Astrocyte (in vitro differentiated cells and primary cell): Measurements from ENCODE around the gene CEP104. TPM values are rescaled to one million over a fixed set of nuclear protein-coding genes. Genes with fewer than 3 reads are reported as not detected.

ENCODE experiments used
- DNase-seq: peaks from one replicate; pipeline ENCODE4 v3.0.0-alpha.2; 2010; ENCODE audit warnings: low read depth
- FAIRE-seq: peaks from 2 replicates; lab custom pipeline; 2011; peaks lifted over from hg19 to GRCh38; lab: Jason Lieb, UNC
- H2AFZ ChIP-seq: 2 replicates; pipeline ENCODE4 v1.6.0; 2012; ENCODE audit warnings: low read depth, low read length, inconsistent platforms
- H3K27ac ChIP-seq: 2 replicates; pipeline ENCODE4 v1.5.1; 2011; ENCODE audit warnings: low read depth, low read length, inconsistent platforms
- H3K27me3 ChIP-seq: 2 replicates; pipeline ENCODE4 v1.6.0; 2011; ENCODE audit warnings: low read length, inconsistent platforms; ENCODE audit not compliant: insufficient read depth
- H3K36me3 ChIP-seq: 2 replicates; pipeline ENCODE4 v1.5.1; 2011; ENCODE audit warnings: low read length, inconsistent platforms; ENCODE audit not compliant: insufficient read depth
- H3K4me1 ChIP-seq: 2 replicates; pipeline ENCODE4 v1.5.1; 2011; ENCODE audit warnings: low read length, inconsistent platforms; ENCODE audit not compliant: insufficient read depth
- H3K4me2 ChIP-seq: 2 replicates; pipeline ENCODE4 v1.6.0; 2012; ENCODE audit warnings: low read length, inconsistent platforms
- H3K4me3 ChIP-seq: 2 replicates; pipeline ENCODE4 v1.5.1; 2011; ENCODE audit warnings: low read depth, mild to moderate bottlenecking, low read length, inconsistent platforms; ENCODE audit not compliant: insufficient read depth
- H3K79me2 ChIP-seq: 2 replicates; pipeline ENCODE4 v1.6.0; 2012; ENCODE audit warnings: mild to moderate bottlenecking, low read length, inconsistent platforms; ENCODE audit not compliant: insufficient read depth
- H3K9ac ChIP-seq: 2 replicates; pipeline ENCODE4 v1.6.0; 2012; ENCODE audit warnings: mild to moderate bottlenecking, low read length, inconsistent platforms
- H3K9me3 ChIP-seq: 2 replicates; pipeline ENCODE4 v1.5.1; 2012; ENCODE audit warnings: low read depth, mild to moderate bottlenecking, low read length, inconsistent platforms; ENCODE audit not compliant: insufficient read depth
- H4K20me1 ChIP-seq: 2 replicates; pipeline ENCODE4 v1.6.0; 2012; ENCODE audit warnings: low read length, inconsistent platforms; ENCODE audit not compliant: insufficient read depth
- H3K27ac Mint-ChIP-seq: one replicate; pipeline ENCODE4 v1.8.0; 2021; ENCODE audit warnings: mild to moderate bottlenecking, mixed read lengths; ENCODE audit not compliant: unreplicated experiment
- H3K27me3 Mint-ChIP-seq: one replicate; pipeline ENCODE4 v1.8.0; 2021; ENCODE audit warnings: low read depth, mixed read lengths; ENCODE audit not compliant: unreplicated experiment
- H3K36me3 Mint-ChIP-seq: one replicate; pipeline ENCODE4 v1.8.0; 2021; ENCODE audit warnings: low read depth, mixed read lengths; ENCODE audit not compliant: unreplicated experiment
- H3K4me1 Mint-ChIP-seq: one replicate; pipeline ENCODE4 v1.8.0; 2021; ENCODE audit warnings: low read depth, mixed read lengths; ENCODE audit not compliant: unreplicated experiment
- H3K4me3 Mint-ChIP-seq: one replicate; pipeline ENCODE4 v1.8.0; 2021; ENCODE audit warnings: mild to moderate bottlenecking, moderate library complexity, mixed read lengths; ENCODE audit not compliant: unreplicated experiment
- H3K9me3 Mint-ChIP-seq: one replicate; pipeline ENCODE4 v1.8.0; 2021; ENCODE audit warnings: mild to moderate bottlenecking, mixed read lengths; ENCODE audit not compliant: unreplicated experiment
- CTCF ChIP-seq: IDR thresholded peaks from 2 replicates; pipeline ENCODE4 v1.5.1; 2011; ENCODE audit warnings: low read depth, mild to moderate bottlenecking, inconsistent platforms, low read length, moderate library complexity; ENCODE audit not compliant: insufficient read depth
- EZH2 ChIP-seq: IDR thresholded peaks from 2 replicates; pipeline ENCODE4 v1.6.1; 2012; ENCODE audit warnings: mild to moderate bottlenecking, low read length, inconsistent platforms; ENCODE audit not compliant: insufficient read depth
- total RNA-seq: library from RNA; stranded (reverse); gene quantifications from 2 replicates; pipeline ENCODE4 v1.2.1, GENCODE V29; 2021

The CEP104 gene
- total RNA-seq, 1 donor from 2014 or later = 43.6 TPM

- no peak for TF ChIP-seq CTCF
- TF ChIP-seq EZH2 = no peak
- Mint-ChIP-seq H3K9me3 (no peaks in the 10 kb centered on the region), H3K4me1 (peaks cover 12% of the 10 kb centered on the region), H3K4me3 (peak overlapping the region; percentile 45), H3K27ac (no peak overlapping the region), H3K36me3 (peaks cover 15% of the 10 kb centered on the region), H3K27me3 (no peaks in the 10 kb centered on the region)
- FAIRE-seq (no peak), DNase-seq (no peak)
- Histone ChIP-seq H3K27ac (no peak overlapping the region), H3K4me2 (no peak overlapping the region), H3K79me2 (peaks cover 71% of the 10 kb centered on the region), H3K4me3 (no peak overlapping the region), H3K4me1 (peaks cover 7% of the 10 kb centered on the region), H4K20me1 (peaks cover 86% of the 10 kb centered on the region), H3K9me3 (no peaks in the 10 kb centered on the region), H3K9ac (no peak overlapping the region), H3K36me3 (peaks cover 3% of the 10 kb centered on the region), H3K27me3 (no peaks in the 10 kb centered on the region), H2AFZ (no peak overlapping the region)
Measured at GRCh38 chr1:3789421-3790300, 67.3 kb downstream of the CEP104 start.

- Mint-ChIP-seq H3K4me3 (no peak overlapping the region), H3K4me1 (peaks cover 12% of the 10 kb centered on the region), H3K27ac (no peak overlapping the region), H3K9me3 (no peaks in the 10 kb centered on the region), H3K27me3 (no peaks in the 10 kb centered on the region), H3K36me3 (peaks cover 15% of the 10 kb centered on the region)
- Histone ChIP-seq H3K4me1 (peaks cover 4% of the 10 kb centered on the region), H3K9ac (no peak overlapping the region), H4K20me1 (peaks cover 86% of the 10 kb centered on the region), H3K79me2 (peaks cover 63% of the 10 kb centered on the region), H3K36me3 (peaks cover 3% of the 10 kb centered on the region), H3K27ac (no peak overlapping the region), H3K4me3 (no peak overlapping the region), H2AFZ (no peak overlapping the region), H3K27me3 (no peaks in the 10 kb centered on the region), H3K4me2 (no peak overlapping the region), H3K9me3 (no peaks in the 10 kb centered on the region)
- no peak for TF ChIP-seq EZH2
- FAIRE-seq = no peak
- no peak for DNase-seq
Measured at GRCh38 chr1:3788756-3789420, 68.1 kb downstream of the CEP104 start.

- H3K36me3 Mint-ChIP-seq = peaks cover 15% of the 10 kb centered on the region
- H3K9me3 Mint-ChIP-seq = no peaks in the 10 kb centered on the region
- TF ChIP-seq EZH2 (no peak), CTCF (no peak)
- peaks cover 77% of the 10 kb centered on the region for H4K20me1 ChIP-seq
- peaks cover 54% of the 10 kb centered on the region for H3K79me2 ChIP-seq
- H3K4me1 Mint-ChIP-seq = peaks cover 7% of the 10 kb centered on the region
- no peak for DNase-seq
- peaks cover 7% of the 10 kb centered on the region for H3K36me3 ChIP-seq
- no peak for FAIRE-seq
- no peaks in the 10 kb centered on the region for H3K9me3 ChIP-seq
- H2AFZ ChIP-seq = no peak overlapping the region
- no peak overlapping the region for H3K4me2 ChIP-seq
- no peak overlapping the region for H3K4me3 Mint-ChIP-seq
- H3K27ac ChIP-seq = no peak overlapping the region
- H3K27ac Mint-ChIP-seq = no peak overlapping the region
- no peaks in the 10 kb centered on the region for H3K27me3 Mint-ChIP-seq
- H3K9ac ChIP-seq = no peak overlapping the region
- H3K27me3 ChIP-seq = no peaks in the 10 kb centered on the region
- H3K4me1 ChIP-seq = no peaks in the 10 kb centered on the region
- no peak overlapping the region for H3K4me3 ChIP-seq
Measured at GRCh38 chr1:3787745-3788605, 69.0 kb downstream of the CEP104 start.
